ENCODE results near the gene ELMO1.

Gene ELMO1

DNA sequence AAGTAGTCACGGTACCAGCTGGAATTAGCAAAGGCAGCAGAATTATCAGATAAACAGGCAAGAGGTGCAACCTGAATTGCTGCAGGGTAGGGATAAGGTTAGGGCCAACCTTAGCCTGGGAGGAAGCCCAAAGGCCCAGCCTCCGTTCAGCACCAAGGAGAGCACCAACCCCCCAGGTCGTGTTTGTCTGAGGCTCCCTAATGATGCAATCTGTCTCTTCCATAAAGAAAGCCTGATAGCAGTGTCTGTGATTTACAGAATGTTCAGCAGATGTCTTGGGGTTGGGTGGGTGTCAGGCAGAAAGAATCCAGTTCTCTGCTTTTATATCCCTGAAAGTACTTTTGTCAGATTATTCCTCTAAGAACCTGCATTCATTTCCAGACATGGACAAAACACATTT is 396.0 kb downstream of the ELMO1 start:
- no peak for DNase-seq (ENCODE audit: low read depth)

GRCh38 chr7:37050801-37051200 is 397.9 kb downstream of the ELMO1 start:
- no peak for DNase-seq (ENCODE audit: low read depth)

- no peak for DNase-seq (ENCODE audit: low read depth)
These were observed 400.0 kb downstream of the ELMO1 start for GRCh38 chr7:37048674-37049073.

DNA sequence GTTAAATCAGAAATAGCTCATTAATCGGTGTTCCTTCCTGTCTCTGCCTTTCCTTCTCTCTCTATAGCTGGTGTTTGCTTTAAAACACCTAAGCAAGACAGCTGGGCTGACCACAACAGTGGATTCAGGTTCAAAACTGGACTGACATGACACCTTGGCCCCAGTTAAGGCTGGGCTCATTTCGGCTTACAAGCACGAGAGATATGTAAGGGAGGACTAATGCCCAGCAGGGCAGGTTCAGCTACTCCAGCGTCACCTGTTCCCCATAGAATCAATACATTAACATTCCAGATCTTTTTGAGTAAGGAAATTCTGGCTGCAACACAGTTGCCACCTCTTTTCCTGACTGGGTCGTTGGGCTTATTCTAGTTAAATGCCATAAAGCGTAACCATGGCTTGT is 401.4 kb downstream of the ELMO1 start:
- DNase-seq (ENCODE audit: low read depth), result no peak

DNA sequence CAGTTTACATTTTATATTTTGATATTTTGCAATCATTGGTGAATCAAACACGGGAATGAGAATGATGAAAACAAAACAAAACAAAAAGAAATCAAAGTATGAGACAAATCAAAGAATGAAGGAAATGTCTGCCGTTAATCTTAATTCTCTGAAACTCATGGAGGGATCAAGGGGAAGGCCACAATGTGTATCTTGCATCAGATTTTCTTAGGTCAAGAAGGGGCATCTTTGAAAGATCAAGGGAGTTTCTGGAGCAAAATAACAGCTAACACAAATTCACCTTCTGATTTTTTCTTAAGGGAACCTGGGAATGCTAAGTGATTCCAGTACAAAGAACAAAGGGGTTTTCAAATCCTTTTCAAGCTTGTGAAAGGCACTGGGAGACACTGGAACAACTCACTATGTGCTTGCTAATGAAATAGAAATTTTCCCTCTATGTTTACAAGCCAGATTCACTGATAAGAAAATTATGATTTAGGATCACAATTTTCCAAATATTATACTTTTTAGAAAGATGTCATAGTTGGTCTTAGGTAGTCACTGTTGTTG is 402.1 kb downstream of the ELMO1 start:
- DNase-seq (ENCODE audit: low read depth), result no peak

- no peak for DNase-seq (ENCODE audit: low read depth)
These were observed 402.9 kb downstream of the ELMO1 start for GRCh38 chr7:37045681-37046179.

DNA sequence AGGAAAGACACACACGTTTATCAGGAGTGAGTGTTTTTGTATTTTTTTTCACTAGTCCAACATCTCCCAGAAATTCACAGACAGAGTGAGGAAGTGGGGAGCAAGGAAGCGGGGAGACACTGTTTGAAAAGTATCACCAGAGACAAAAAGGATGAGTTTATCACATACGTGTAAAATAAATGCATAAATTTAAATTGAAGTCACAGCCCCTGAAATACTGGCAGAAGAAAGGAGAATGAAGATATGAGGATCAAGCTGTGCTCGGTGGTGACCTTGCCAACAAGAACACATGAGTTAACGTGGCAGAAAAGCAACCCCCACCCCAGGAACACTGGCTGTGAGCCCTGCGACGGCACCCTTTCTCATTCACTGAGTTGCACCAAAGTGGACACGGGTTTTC is 407.2 kb downstream of the ELMO1 start:
- no peak for DNase-seq (ENCODE audit: low read depth)

- no peak for DNase-seq (ENCODE audit: low read depth)
These were observed 408.3 kb downstream of the ELMO1 start for GRCh38 chr7:37040330-37040729.

DNA sequence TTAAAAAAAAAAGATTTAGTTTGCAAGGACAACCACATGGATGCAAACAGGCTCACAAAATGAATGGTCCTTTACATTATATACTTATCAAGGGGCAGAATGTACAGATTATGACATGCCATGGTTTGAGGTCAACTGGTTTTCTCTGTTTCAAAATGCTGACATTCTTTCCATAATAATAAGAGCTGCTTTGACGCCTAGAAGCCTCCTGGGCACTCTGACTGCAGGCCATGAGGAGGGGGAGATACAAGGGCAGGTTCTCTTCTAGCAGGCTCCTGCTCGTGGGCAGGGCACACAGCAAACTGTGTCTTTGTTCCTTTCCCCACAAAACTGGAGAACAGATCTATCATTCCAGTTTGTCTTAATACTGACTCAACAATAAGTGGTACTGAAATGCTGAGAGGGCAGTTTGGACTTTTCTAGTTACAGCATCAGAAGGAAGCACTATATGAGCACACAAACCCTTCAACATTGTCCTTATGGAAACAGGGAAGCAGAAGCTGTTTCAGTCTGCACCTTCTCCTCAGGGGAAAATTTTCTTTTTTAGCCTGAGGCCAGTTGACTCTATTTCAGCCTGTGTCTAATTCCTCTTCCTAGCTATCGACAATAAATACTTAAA is 409.4 kb downstream of the ELMO1 start:
- DNase-seq (ENCODE audit: low read depth), result no peak

GRCh38 chr7:37038706-37039105 is 410.0 kb downstream of the ELMO1 start:
- no peak for DNase-seq (ENCODE audit: low read depth)

- DNase-seq (ENCODE audit: low read depth), result no peak
These were observed 411.4 kb downstream of the ELMO1 start for GRCh38 chr7:37037286-37037685.

DNA sequence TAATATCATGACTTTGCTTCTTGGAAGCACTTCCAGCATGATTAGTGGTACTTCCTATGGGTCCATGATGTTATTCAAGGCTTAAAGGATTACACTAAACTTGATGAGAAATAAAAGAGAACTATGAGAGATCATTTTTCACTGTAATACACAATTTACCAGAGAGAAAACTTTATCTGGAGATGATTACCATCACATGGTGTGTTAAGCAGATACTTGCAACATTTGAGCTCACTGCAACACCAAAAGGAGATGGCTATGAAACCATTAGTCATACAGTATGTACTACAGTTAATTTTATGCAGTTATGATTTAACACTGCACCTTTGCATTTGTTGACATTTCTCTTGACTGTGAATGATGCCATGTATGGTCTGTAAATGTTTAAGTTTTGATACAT is 413.0 kb downstream of the ELMO1 start:
- no peak for DNase-seq (ENCODE audit: low read depth)

DNA sequence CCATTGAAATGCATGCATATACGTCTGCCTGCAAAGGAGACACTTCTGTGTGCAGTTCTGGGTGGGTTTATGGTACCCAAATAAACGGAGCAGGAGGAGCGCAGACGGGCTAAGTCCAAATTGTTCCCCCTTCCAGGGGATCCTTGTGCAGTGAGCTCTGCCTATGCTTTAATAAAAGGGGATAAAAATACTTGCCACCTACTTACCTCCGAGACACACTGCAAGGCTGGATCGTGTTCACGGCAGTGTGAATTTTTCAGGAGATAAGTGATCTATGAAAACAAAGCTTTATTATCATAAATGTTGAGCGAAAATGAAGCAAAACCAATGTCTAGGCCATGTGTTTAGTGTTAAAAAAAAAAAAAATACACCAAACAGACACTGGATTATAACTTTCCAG is 415.5 kb downstream of the ELMO1 start:
- no peak for DNase-seq (ENCODE audit: low read depth)

GRCh38 chr7:37032258-37032601 is 416.4 kb downstream of the ELMO1 start:
- DNase-seq (ENCODE audit: low read depth), result no peak

GRCh38 chr7:37031571-37032257 is 416.9 kb downstream of the ELMO1 start:
- DNase-seq (ENCODE audit: low read depth), result peak; percentile 100

DNA sequence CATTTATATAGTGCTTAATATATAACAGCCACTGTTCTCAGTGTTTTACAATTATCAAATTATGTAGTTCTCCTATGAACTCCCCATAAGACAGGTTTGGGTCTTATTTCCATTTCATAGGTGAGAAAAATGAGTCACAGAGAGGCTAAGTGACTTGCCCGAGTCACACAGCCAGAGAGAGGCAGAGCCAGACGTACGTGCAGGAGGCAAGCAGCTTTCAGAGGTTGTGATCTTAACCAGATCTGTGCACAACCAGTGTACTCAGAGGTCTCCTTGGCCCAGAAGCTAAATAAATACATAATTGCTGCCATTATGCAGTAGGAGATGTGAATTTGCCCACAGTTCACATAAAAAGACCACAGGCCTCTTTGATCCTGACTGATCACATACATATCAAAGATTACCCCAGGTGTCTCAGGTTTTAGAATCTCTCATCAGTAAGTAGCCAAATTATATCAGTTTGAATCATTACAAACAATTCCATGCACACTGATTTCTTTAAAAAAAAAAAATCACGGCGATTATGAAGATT is 419.7 kb downstream of the ELMO1 start:
- DNase-seq (ENCODE audit: low read depth), result no peak

GRCh38 chr7:37027557-37028341 is 420.9 kb downstream of the ELMO1 start:
- DNase-seq (ENCODE audit: low read depth), result no peak

- DNase-seq (ENCODE audit: low read depth), result no peak
These were observed 421.6 kb downstream of the ELMO1 start for GRCh38 chr7:37027104-37027503.

DNA sequence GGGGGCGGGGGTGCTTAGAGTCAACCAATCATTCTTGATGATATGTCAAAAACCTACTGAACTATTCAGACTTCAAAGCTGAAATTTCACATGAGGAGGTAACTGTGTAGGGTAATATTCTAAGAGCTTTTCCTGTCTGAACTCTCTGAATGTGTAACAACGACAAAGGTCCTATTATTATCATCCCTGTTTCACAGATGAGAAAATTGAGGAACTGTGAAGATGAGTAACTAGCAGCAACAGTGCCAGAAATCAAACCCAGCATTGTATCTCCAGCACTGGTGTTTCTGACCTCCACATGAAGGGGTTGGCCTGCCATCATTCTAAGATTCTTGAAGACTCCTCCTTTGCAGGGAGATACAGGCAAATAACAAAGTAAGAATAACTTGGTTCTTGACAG is 429.7 kb downstream of the ELMO1 start:
- DNase-seq (ENCODE audit: low read depth), result no peak

- no peak for DNase-seq (ENCODE audit: low read depth)
These were observed 432.4 kb downstream of the ELMO1 start for GRCh38 chr7:37016064-37016878.

GRCh38 chr7:37015353-37016034 is 433.2 kb downstream of the ELMO1 start:
- no peak for DNase-seq (ENCODE audit: low read depth)

All from HS-5 (cell line).